Measurements from ENCODE around the gene HRAS.

HRAS gene

DNA sequence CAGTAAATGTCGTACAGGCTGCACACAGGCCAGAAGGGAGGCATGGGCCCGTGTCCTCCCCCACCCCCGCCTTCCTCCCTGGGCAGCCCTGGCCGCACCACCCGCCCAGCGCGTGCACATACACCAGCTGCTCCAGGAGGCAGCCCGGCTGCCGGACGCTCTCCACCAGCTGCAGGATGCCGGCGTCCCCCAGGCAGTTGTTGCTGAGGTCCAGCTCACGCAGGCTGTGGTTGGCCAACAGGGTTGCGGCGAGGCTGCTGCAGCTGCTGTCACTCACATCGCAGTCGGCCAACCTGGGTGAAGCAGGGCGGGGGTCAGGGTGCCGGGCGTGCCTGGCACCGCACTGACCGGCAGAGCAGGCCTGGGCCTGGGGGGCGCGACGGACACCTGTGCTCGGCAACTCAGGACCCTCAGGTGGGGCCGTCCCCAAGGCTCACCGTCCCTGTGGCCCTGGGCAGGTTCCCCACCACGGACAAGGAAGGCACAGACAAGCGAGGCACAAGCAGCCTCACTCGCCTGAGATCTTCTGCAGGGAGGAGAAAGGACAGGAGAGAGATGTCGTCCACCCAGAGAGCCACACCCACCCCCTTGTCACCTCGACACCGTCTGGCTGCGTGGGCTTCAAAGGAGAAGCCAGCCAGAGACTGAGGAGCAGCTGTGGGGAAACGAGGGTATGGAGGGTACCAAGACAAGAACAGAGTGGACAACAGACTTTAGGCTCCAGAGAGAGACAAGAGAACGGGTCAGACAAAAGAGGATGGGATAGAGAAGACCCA, 40.4 kb downstream of the HRAS start:
- no peak for DNase-seq (ENCODE audit: low spot score)

DNA sequence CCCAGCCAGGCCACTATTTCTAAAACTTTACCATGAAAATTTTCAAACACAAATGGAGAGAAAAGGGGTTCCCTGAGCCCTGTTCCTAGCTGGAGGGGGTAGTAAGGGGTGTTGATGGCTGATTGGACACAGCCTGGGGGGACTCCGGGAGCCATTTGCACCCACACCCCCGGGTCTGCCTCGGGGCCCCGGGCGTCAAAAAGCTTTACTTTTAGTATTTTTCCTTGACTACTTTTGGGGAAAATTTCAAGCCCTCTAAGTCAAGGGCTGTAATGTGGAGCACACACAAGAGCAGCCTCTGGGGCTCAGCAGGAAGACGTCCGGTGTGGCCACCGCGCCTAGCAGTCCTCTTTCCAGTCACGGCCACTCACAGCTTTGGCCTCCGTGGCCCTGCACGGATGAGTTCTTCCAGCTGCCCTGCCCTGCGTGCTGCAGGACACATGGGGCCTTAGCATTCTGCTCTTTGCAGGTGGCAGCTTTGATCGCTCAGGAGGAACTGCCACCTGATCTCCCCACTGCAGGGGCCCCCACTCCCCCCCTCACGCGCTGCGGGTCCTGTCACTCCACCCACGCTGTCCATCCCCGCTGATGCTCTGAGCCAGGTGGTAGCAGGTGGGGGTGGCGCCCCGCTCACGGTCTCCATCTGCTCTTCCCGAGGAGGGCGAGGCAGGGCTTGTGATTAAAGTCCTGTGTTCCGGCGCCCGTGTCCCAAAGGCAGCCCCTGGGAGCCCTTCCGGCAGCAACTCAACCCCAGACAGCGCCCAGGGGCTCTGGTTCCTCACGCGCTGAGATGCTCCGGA, 42.7 kb downstream of the HRAS start:
- DNase-seq (ENCODE audit: low spot score) = no peak

DNA sequence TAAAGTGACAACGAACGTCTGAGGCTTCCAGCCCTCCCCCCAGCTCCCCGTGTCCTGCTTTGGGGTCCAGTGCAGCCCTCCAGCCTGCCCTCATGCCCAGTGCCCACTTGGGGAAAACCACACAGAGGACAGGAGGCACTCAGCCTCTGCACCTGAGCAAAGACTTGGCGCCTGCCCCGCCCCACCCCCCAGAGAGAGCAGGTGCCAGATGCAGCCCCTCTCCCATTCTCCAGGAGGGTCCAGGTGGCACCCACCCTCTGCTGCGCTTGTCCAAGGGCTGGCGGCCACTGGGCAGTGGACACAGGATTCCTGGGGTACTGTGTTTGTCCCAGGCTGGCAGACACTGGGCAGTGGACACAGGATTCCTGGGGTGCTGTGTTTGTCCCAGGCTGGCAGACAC, 44.0 kb downstream of the HRAS start:
- no peak for DNase-seq (ENCODE audit: low spot score)

DNA sequence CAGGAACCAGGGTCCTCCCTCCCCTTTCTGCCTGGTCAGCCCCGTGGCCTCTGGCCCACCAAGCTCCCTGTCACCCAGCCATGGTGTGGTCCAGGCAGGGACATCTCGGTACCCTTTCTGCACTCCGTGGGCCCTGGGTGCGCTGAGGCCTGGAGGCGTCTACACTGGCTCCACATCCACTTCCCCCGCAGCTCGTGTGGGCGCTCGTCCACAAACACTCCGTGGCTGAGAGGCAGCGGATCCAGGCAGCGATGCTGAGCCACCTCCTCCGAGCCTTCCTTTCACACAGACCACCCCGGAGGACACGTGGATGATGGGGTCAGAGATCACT, 44.5 kb downstream of the HRAS start:
- DNase-seq (ENCODE audit: low spot score) = no peak

DNA sequence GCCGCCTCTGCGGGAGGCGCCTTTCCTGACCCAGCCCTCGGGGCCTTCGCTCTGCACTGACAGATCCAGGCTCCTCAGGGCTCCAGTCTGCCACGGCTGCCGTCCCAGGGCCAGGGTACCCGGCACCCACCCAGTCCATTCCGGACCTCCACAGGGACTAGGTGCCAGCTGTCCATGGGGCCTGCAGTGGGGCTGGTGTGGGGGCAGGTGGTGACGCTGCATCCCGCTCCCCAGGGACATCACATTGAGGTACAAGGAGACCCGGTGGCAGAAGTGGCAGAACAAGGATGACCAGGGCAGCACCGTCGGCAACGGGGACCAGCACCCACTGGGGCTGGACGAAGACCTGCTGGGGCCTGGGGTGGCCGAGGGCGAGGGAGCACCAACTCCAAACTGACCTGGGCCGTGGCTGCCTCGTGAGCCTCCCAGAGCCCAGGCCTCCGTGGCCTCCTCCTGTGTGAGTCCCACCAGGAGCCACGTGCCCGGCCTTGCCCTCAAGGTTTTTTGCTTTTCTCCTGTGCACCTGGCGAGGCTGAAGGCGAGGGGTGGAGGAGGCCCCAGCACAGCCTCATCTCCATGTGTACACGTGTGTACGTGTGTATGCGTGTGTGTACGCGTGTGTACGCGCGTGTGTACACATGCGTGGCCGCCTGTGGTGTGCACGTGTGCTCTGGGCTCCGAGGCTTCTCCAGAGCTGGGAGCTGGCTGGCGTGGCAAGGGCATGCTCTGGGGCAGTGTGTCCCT, 45.0 kb downstream of the HRAS start:
- no peak for DNase-seq (ENCODE audit: low spot score)

DNA sequence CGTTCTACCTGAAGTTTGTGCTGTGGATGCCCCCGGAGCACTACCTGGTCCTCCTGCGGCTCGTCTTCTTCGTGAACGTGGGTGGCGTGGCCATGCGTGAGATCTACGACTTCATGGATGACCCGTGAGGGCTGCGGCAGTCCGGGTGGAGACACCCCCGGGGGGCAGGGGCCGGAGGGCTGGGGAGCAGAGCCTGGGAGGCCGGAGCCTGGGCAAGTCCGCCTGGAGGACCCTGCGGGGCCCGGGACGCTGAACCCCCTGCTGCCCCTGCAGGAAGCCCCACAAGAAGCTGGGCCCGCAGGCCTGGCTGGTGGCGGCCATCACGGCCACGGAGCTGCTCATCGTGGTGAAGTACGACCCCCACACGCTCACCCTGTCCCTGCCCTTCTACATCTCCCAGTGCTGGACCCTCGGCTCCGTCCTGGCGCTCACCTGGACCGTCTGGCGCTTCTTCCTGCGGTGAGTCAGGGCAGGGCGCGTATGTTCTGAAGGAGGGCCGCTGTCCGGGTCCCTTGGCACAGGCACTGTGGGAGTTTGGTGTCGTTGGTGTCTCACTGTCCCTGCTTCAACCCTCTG, 45.7 kb downstream of the HRAS start:
- DNase-seq (ENCODE audit: low spot score) = no peak

DNA sequence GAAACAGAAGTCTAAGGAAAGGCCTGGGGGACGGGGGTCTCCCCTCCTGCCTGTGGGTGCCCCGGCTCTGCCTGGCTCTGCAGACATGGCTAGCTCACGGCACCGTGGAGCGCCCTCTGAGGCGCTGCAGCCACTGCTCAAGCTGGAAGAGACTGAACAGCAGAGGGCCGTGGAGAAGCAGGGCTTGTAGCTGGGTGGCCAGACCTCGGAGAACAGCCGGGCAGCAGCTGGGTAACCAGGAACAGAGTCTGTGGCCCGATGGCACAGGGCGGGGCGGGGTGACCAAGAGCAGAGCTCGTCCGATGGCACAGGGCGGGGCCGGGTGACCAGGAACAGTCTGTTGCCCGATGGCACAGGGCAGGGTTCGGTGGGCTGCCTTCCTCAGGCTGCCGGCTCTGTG, 46.4 kb downstream of the HRAS start:
- DNase-seq (ENCODE audit: low spot score) = no peak

DNA sequence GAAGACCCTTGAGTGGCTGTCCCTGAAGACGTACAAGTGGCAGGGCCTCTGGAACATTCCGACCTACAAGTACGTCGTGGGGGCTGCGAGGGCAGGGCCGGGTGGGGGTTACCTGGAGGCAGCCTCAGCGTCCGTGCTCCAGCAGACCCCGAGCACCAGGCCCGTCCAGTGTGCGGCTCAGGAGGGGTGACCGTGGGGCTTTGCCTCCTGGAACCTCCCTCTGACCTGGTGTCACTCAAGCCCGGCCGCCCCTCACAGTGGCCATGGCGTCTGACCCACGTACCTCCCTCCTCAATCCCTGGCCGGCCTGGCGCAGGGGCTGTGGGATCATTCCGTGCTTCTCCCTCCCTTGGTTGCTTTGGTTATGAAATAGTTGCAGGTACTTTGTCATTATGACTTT, 46.8 kb downstream of the HRAS start:
- DNase-seq (ENCODE audit: low spot score) = no peak

DNA sequence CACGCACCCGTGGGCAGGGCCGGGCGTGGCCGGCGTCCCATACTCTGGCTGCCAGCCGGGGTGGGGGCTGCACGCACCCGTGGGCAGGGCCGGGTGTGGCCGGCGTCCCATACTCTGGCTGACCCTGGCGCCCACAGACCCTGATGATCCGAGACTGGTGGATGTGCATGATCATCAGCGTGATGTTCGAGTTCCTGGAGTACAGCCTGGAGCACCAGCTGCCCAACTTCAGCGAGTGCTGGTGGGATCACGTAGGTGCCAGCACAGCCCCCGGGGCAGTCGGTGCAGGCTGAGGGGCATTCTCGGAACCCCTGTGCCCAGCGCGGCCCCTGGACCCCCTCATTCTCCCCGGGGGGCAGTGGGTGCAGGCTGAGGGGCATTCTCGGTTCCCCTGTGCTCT, 47.3 kb downstream of the HRAS start:
- no peak for DNase-seq (ENCODE audit: low spot score)

DNA sequence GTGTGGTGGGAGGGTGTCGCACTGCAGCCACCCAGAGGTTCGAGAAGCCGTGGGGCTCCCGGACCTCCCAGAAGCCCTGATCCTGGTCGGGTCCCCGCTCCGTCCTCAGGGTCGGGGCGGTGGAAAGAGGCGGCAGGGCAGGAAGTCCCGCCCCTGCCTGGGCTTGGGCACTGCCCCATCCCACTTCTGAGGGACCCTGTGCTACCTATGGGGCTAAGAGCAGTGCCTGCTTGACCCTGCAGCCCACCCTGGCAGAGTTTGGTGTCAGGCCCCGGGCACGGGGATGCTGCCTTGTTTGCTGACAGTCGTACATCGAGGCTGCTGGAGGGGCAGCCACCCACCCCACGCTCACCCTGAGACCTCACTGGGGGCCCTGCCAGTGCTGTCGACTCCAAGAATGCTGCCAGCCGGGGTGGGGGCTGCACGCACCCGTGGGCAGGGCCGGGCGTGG, 47.8 kb downstream of the HRAS start:
- DNase-seq (ENCODE audit: low spot score) = no peak

DNA sequence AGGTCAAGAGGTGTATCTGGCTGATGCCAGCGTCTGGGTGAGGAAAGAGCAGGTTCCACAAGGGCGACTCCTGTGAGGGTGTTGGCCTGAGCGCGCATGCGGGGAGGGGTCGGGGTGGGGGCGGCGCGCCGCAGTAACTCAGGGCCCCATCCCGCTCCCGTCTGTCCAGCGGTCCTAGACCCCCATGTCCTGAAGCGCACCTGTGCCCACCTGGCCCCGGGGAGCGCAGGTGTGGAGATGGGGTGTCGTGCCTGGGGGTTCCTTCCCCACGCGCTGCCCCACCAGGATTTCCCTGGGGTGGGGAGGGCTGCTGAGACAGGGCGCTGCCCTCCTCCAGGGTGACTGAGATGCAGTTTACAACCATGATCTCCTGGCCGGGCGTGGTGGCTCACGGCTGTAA, 49.2 kb downstream of the HRAS start:
- DNase-seq (ENCODE audit: low spot score) = no peak

DNA sequence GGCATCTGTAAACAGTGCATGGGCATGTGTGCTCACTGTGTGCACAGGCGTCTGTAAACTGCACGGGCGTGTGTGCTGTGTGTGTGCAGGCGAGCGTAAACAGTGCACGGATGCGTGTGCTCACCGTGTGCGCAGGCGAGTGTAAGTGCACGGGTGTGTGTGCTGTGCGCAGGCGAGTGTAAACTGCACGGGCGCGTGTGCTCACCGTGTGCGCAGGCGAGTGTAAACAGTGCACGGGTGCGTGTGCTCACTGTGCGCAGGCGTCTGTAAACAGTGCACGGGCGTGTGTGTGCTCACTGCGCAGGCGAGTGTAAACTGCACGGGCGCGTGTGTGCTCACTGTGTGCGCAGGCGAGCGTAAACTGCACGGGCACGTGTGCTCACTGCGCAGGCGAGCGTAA, 50.8 kb downstream of the HRAS start:
- DNase-seq (ENCODE audit: low spot score) = no peak
